GM12878 (cell line): Measurements from ENCODE around the gene ZNF684. TPM values are rescaled to one million over a fixed set of nuclear protein-coding genes. Genes with fewer than 3 reads are reported as not detected.

Experiments
- ELK1 ChIP-seq: IDR thresholded peaks from 2 replicates; pipeline ENCODE4 v1.6.1; 2012; ENCODE audit warnings: low read depth, low read length, improper control_type of control experiment
- TARDBP ChIP-seq: IDR thresholded peaks from 2 replicates; pipeline ENCODE4 v1.6.1; 2016; ENCODE audit warnings: borderline replicate concordance
- YY1 ChIP-seq: IDR thresholded peaks from 2 replicates; pipeline ENCODE4 v1.6.1; 2011; ENCODE audit warnings: low read depth, mild to moderate bottlenecking, low read length
- polyA plus RNA-seq, 11 experiments: library from polyadenylated mRNA; depleted of rRNA in 4 of 11; unstranded in 6 of 11; stranded (reverse) in 5 of 11; fragments of >200 nt; fragmentation: Nextera tagmentation in 4 of 11; fragmentation: Illumina TruSeq in 1 of 11; extraction: Ambion mirVana in 4 of 11; extraction: Trizol in 1 of 11; gene quantifications; 1 replicate in 1 of 11; 2 replicates in 10 of 11; pipeline versions ENCODE4 v1.2.1 to v1.2.3, GENCODE V29; 2011 to 2016; ENCODE audit warnings: inconsistent platforms in 2 of 11, missing spikeins in 2 of 11, low read depth in 1 of 11
- small RNA-seq: library from RNA; depleted of rRNA; stranded (forward); fragments of <200 nt; gene quantifications from one replicate; pipeline ENCODE3, GENCODE V24; 2014
- total RNA-seq, 4 experiments: library from RNA; depleted of rRNA in 3 of 4; stranded (reverse); fragments of >200 nt in 3 of 4; fragmentation: Illumina TruSeq in 1 of 4; extraction: Trizol in 1 of 4; gene quantifications; 2 replicates each; pipeline versions ENCODE4 v1.2.1 to v1.2.3, GENCODE V29; 2013 to 2021

ZNF684 gene
- total and polyA plus RNA-seq, 10 of the 15 experiments (the other 5 are each of a cell fraction or from before 2014, with no cell fraction given) = 3.8 to 6.8 (median 6.0) TPM

GRCh38 chr1:40595623-40596022 lies 64.2 kb downstream of the ZNF684 start (continued):
- TF ChIP-seq TARDBP = no peak
- TF ChIP-seq ELK1 = no peak
- TF ChIP-seq YY1 = no peak

Small RNA genes lying within 50 kb of the gene (small RNA-seq; reads per million reads assigned to genes)
- not detected for gene AL356379.1

Other genes with a start within 250 kb of the ZNF684 start
- gene COL9A2, start 214.4 kb upstream of the ZNF684 start, total RNA-seq (2014; rRNA removed) = 48.0 and 57.6 TPM in 2 replicates
- gene COL9A2, start 214.4 kb upstream of the ZNF684 start, total RNA-seq (2014; rRNA removed; fragmentation: Illumina TruSeq; extraction: Trizol) = 20.5 and 20.9 TPM in 2 replicates
- 48.8 and 51.0 TPM in 2 replicates for gene COL9A2, start 214.4 kb upstream of the ZNF684 start, total RNA-seq (2021)
- 15.9 and 20.5 TPM in 2 replicates for gene COL9A2, start 214.4 kb upstream of the ZNF684 start, polyA plus RNA-seq (2011; rRNA removed)
- 9.5 and 16.1 TPM in 2 replicates for gene COL9A2, start 214.4 kb upstream of the ZNF684 start, polyA plus RNA-seq (2014; fragmentation: Illumina TruSeq; extraction: Trizol)
- gene COL9A2, start 214.4 kb upstream of the ZNF684 start, polyA plus RNA-seq (2014; fragmentation: Nextera tagmentation; extraction: Ambion mirVana) = 1 to 10 TPM; 3.1 to 4.0 TPM
- 62.0 and 63.3 TPM in 2 replicates for gene COL9A2, start 214.4 kb upstream of the ZNF684 start, polyA plus RNA-seq (2014; rRNA removed)
- gene COL9A2, start 214.4 kb upstream of the ZNF684 start, polyA plus RNA-seq (2016; fragmentation: Nextera tagmentation; extraction: Ambion mirVana) = 10 to 100 TPM; 24.3 to 31.8 TPM
- gene SMAP2, start 157.9 kb upstream of the ZNF684 start, total RNA-seq (2014; rRNA removed) = 103 and 107 TPM in 2 replicates
- gene SMAP2, start 157.9 kb upstream of the ZNF684 start, total RNA-seq (2014; rRNA removed; fragmentation: Illumina TruSeq; extraction: Trizol) = 92.9 and 97.1 TPM in 2 replicates
- 115 and 121 TPM in 2 replicates for gene SMAP2, start 157.9 kb upstream of the ZNF684 start, total RNA-seq (2021)
- gene SMAP2, start 157.9 kb upstream of the ZNF684 start, polyA plus RNA-seq (2011; rRNA removed) = 103 and 120 TPM in 2 replicates
- gene SMAP2, start 157.9 kb upstream of the ZNF684 start, polyA plus RNA-seq (2014; fragmentation: Illumina TruSeq; extraction: Trizol) = 177 and 223 TPM in 2 replicates
- gene SMAP2, start 157.9 kb upstream of the ZNF684 start, polyA plus RNA-seq (2014; fragmentation: Nextera tagmentation; extraction: Ambion mirVana) = 10 to 100 TPM; 33.4 to 42.4 TPM
- 98.3 and 107 TPM in 2 replicates for gene SMAP2, start 157.9 kb upstream of the ZNF684 start, polyA plus RNA-seq (2014; rRNA removed)
- gene SMAP2, start 157.9 kb upstream of the ZNF684 start, polyA plus RNA-seq (2016; fragmentation: Nextera tagmentation; extraction: Ambion mirVana) = 100 to 1,000 TPM in 1 of 2 experiments, 10 to 100 TPM in 1; 92.1 to 108 TPM
- gene ZFP69B, start 81.2 kb upstream of the ZNF684 start, total RNA-seq (2014; rRNA removed) = 3.5 and 4.4 TPM in 2 replicates
- gene ZFP69B, start 81.2 kb upstream of the ZNF684 start, total RNA-seq (2014; rRNA removed; fragmentation: Illumina TruSeq; extraction: Trizol) = 5.7 and 6.6 TPM in 2 replicates
- 4.4 and 4.7 TPM in 2 replicates for gene ZFP69B, start 81.2 kb upstream of the ZNF684 start, total RNA-seq (2021)
- 5.4 and 8.3 TPM in 2 replicates for gene ZFP69B, start 81.2 kb upstream of the ZNF684 start, polyA plus RNA-seq (2011; rRNA removed)
- 5.4 and 6.1 TPM in 2 replicates for gene ZFP69B, start 81.2 kb upstream of the ZNF684 start, polyA plus RNA-seq (2014; fragmentation: Illumina TruSeq; extraction: Trizol)
- 1 to 10 TPM; 1.3 to 1.4 TPM for gene ZFP69B, start 81.2 kb upstream of the ZNF684 start, polyA plus RNA-seq (2014; fragmentation: Nextera tagmentation; extraction: Ambion mirVana)
- gene ZFP69B, start 81.2 kb upstream of the ZNF684 start, polyA plus RNA-seq (2014; rRNA removed) = 2.7 TPM in 2 replicates
- 1 to 10 TPM; 3.1 to 3.3 TPM for gene ZFP69B, start 81.2 kb upstream of the ZNF684 start, polyA plus RNA-seq (2016; fragmentation: Nextera tagmentation; extraction: Ambion mirVana)
- 3.7 and 4.3 TPM in 2 replicates for gene ZFP69, start 54.3 kb upstream of the ZNF684 start, total RNA-seq (2014; rRNA removed)
- 6.2 and 6.4 TPM in 2 replicates for gene ZFP69, start 54.3 kb upstream of the ZNF684 start, total RNA-seq (2014; rRNA removed; fragmentation: Illumina TruSeq; extraction: Trizol)
- gene ZFP69, start 54.3 kb upstream of the ZNF684 start, total RNA-seq (2021) = 4.3 and 4.4 TPM in 2 replicates
- 1.9 and 3.3 TPM in 2 replicates for gene ZFP69, start 54.3 kb upstream of the ZNF684 start, polyA plus RNA-seq (2011; rRNA removed)
- 6.0 and 6.6 TPM in 2 replicates for gene ZFP69, start 54.3 kb upstream of the ZNF684 start, polyA plus RNA-seq (2014; fragmentation: Illumina TruSeq; extraction: Trizol)
- gene ZFP69, start 54.3 kb upstream of the ZNF684 start, polyA plus RNA-seq (2014; fragmentation: Nextera tagmentation; extraction: Ambion mirVana) = 1 to 10 TPM; 2.1 to 2.8 TPM
- gene ZFP69, start 54.3 kb upstream of the ZNF684 start, polyA plus RNA-seq (2014; rRNA removed) = 3.7 and 4.5 TPM in 2 replicates
- gene ZFP69, start 54.3 kb upstream of the ZNF684 start, polyA plus RNA-seq (2016; fragmentation: Nextera tagmentation; extraction: Ambion mirVana) = 1 to 10 TPM; 3.6 TPM
- gene EXO5, start 22.9 kb upstream of the ZNF684 start, total RNA-seq (2014; rRNA removed) = 8.6 and 9.9 TPM in 2 replicates
- gene EXO5, start 22.9 kb upstream of the ZNF684 start, total RNA-seq (2014; rRNA removed; fragmentation: Illumina TruSeq; extraction: Trizol) = 8.1 and 8.7 TPM in 2 replicates
- 6.1 and 6.5 TPM in 2 replicates for gene EXO5, start 22.9 kb upstream of the ZNF684 start, total RNA-seq (2021)
- gene EXO5, start 22.9 kb upstream of the ZNF684 start, polyA plus RNA-seq (2011; rRNA removed) = 8.5 and 10.6 TPM in 2 replicates
- 8.9 and 13.2 TPM in 2 replicates for gene EXO5, start 22.9 kb upstream of the ZNF684 start, polyA plus RNA-seq (2014; fragmentation: Illumina TruSeq; extraction: Trizol)
- gene EXO5, start 22.9 kb upstream of the ZNF684 start, polyA plus RNA-seq (2014; fragmentation: Nextera tagmentation; extraction: Ambion mirVana) = 1 to 10 TPM; 2.1 to 3.7 TPM
- gene EXO5, start 22.9 kb upstream of the ZNF684 start, polyA plus RNA-seq (2014; rRNA removed) = 6.5 and 8.8 TPM in 2 replicates
- gene EXO5, start 22.9 kb upstream of the ZNF684 start, polyA plus RNA-seq (2016; fragmentation: Nextera tagmentation; extraction: Ambion mirVana) = 10 to 100 TPM in 1 of 2 experiments, 1 to 10 TPM in 1; 7.6 to 10.1 TPM
- 0.45 and 0.49 TPM in 2 replicates for gene RIMS3, start 134.0 kb downstream of the ZNF684 start, total RNA-seq (2014; rRNA removed)
- 0.32 and 0.36 TPM in 2 replicates for gene RIMS3, start 134.0 kb downstream of the ZNF684 start, total RNA-seq (2014; rRNA removed; fragmentation: Illumina TruSeq; extraction: Trizol)
- gene RIMS3, start 134.0 kb downstream of the ZNF684 start, total RNA-seq (2021) = 0.74 and 0.93 TPM in 2 replicates
- gene RIMS3, start 134.0 kb downstream of the ZNF684 start, polyA plus RNA-seq (2011; rRNA removed) = 3.9 and 4.7 TPM in 2 replicates
- gene RIMS3, start 134.0 kb downstream of the ZNF684 start, polyA plus RNA-seq (2014; fragmentation: Illumina TruSeq; extraction: Trizol) = 0.43 and 0.59 TPM in 2 replicates
- gene RIMS3, start 134.0 kb downstream of the ZNF684 start, polyA plus RNA-seq (2014; fragmentation: Nextera tagmentation; extraction: Ambion mirVana) = under 1 TPM; 0.02 to 0.09 TPM
- 0.31 and 0.52 TPM in 2 replicates for gene RIMS3, start 134.0 kb downstream of the ZNF684 start, polyA plus RNA-seq (2014; rRNA removed)
- 1 to 10 TPM in 1 of 2 experiments, under 1 TPM in 1; 0.29 to 1.0 TPM for gene RIMS3, start 134.0 kb downstream of the ZNF684 start, polyA plus RNA-seq (2016; fragmentation: Nextera tagmentation; extraction: Ambion mirVana)
- gene NFYC, start 160.1 kb downstream of the ZNF684 start, total RNA-seq (2014; rRNA removed) = 43.1 and 49.0 TPM in 2 replicates
- 24.2 and 26.0 TPM in 2 replicates for gene NFYC, start 160.1 kb downstream of the ZNF684 start, total RNA-seq (2014; rRNA removed; fragmentation: Illumina TruSeq; extraction: Trizol)
- 55.0 and 66.6 TPM in 2 replicates for gene NFYC, start 160.1 kb downstream of the ZNF684 start, total RNA-seq (2021)
- 57.7 and 84.2 TPM in 2 replicates for gene NFYC, start 160.1 kb downstream of the ZNF684 start, polyA plus RNA-seq (2011; rRNA removed)
- gene NFYC, start 160.1 kb downstream of the ZNF684 start, polyA plus RNA-seq (2014; fragmentation: Illumina TruSeq; extraction: Trizol) = 52.5 and 69.7 TPM in 2 replicates
- gene NFYC, start 160.1 kb downstream of the ZNF684 start, polyA plus RNA-seq (2014; fragmentation: Nextera tagmentation; extraction: Ambion mirVana) = 1 to 10 TPM; 4.3 to 6.9 TPM
- 64.2 and 78.5 TPM in 2 replicates for gene NFYC, start 160.1 kb downstream of the ZNF684 start, polyA plus RNA-seq (2014; rRNA removed)
- gene NFYC, start 160.1 kb downstream of the ZNF684 start, polyA plus RNA-seq (2016; fragmentation: Nextera tagmentation; extraction: Ambion mirVana) = 10 to 100 TPM; 64.1 to 70.1 TPM